Stomach (tissue), 9 donors: ENCODE measurements around the gene MYCBPAP. TPM values are rescaled to one million over a fixed set of nuclear protein-coding genes. Genes with fewer than 3 reads are reported as not detected.
A peak's percentile ranks its signal among the peaks of the same experiment; 100 is the strongest.

Experiments
- DNase-seq, 2 donors: peaks; one replicate each; pipeline versions ENCODE4 v3.0.0 to v3.0.0-alpha.2; 2013 to 2019
- H3K27ac ChIP-seq, 5 donors: fragments of 200-600 bp in 4 of 5; sonication (generic) in 4 of 5; one replicate each; pipeline ENCODE4 v1.5.1; 2013 to 2019; ENCODE audit warnings: mild to moderate bottlenecking in 1 of 5, moderate library complexity in 1 of 5
- H3K27me3 ChIP-seq, 3 donors: fragments of 200-600 bp; sonication (generic); one replicate each; pipeline ENCODE4 v1.5.1; 2017 to 2019; ENCODE audit warnings: mixed run types in 1 of 3
- H3K36me3 ChIP-seq, 4 donors: fragments of 200-600 bp; sonication (generic); 1 replicate in 3 of 4; 2 replicates in 1 of 4; pipeline ENCODE4 v1.5.1; 2016 to 2019
- H3K4me1 ChIP-seq, 4 donors: fragments of 200-600 bp; sonication (generic); one replicate each; pipeline ENCODE4 v1.5.1; 2016 to 2019
- H3K4me3 ChIP-seq, 4 donors: fragments of 200-600 bp; sonication (generic) in 3 of 4; one replicate each; pipeline ENCODE4 v1.5.1; 2016 to 2019; ENCODE audit warnings: mild to moderate bottlenecking in 1 of 4
- H3K9me3 ChIP-seq, 4 donors: fragments of 200-600 bp; sonication (generic); one replicate each; pipeline ENCODE4 v1.5.1; 2016 to 2019
- EP300 ChIP-seq: sonication (generic); formaldehyde crosslinking; IDR thresholded peaks from one replicate; pipeline ENCODE4 v1.6.1; 2017; ENCODE audit warnings: antibody characterized with exemption
- POLR2A ChIP-seq, 4 donors: fragments of 450-650 bp; IDR thresholded peaks; one replicate each; pipeline ENCODE4 v1.6.1; 2016; ENCODE audit warnings: antibody characterized with exemption in 4 of 4, control low read depth in 2 of 4, mild to moderate bottlenecking in 1 of 4, moderate library complexity in 1 of 4
- POLR2AphosphoS5 ChIP-seq, 3 donors: sonication (generic); formaldehyde crosslinking; IDR thresholded peaks; one replicate each; pipeline ENCODE4 v1.6.1; 2016; ENCODE audit warnings: antibody characterized with exemption in 3 of 3
- WGBS, 5 donors: extraction: QIAGEN DNeasy Blood & Tissue Kit in 3 of 5; methylation state at CpG; one replicate each; pipeline versions ENCODE4 v1.1.5 to v1.1.7; 2013 to 2018; 5-methylcytosine and 5-hydroxymethylcytosine counted together
- intact Hi-C: fragments of 100-400 bp; cut with DNase I; formaldehyde crosslinking; loops from one replicate; pipeline ENCODE4 v1.15.1; 2023; ENCODE audit warnings: low total_unique reads
- polyA plus RNA-seq, 3 donors: library from polyadenylated mRNA; stranded (reverse); fragments of 200-250 nt; gene quantifications; one replicate each; pipeline ENCODE4 v1.2.3, GENCODE V29; 2013
- total RNA-seq, 5 donors: library from RNA; depleted of rRNA; stranded (reverse); fragments of >200 nt; gene quantifications; one replicate each; pipeline versions ENCODE4 v1.1.0 to v1.2.3, GENCODE V29; 2014 to 2016
- TF ChIP-seq, protein P1 (sequence below), 7 experiments: fragments of 450-650 bp in 4 of 7; fragments of 200-600 bp in 3 of 7; sonication (generic) in 3 of 7; IDR thresholded peaks; one replicate each; pipeline ENCODE4 v1.5.1; 2016 to 2019; ENCODE audit warnings: antibody characterized with exemption in 7 of 7, control low read depth in 2 of 7, mild to moderate bottlenecking in 1 of 7
- donor health status: healthy with polysubstance abuse.
- donor health status: Bipolar disorder and iron deficiency.
- donor health status: healthy.

Gene MYCBPAP
- total and polyA plus RNA-seq, 8 donors, result 0.25 to 2.7 (median 1.1) TPM; not detected in 3

GRCh38 chr17:50561746-50562141 lies 53.5 kb downstream of the MYCBPAP start:
- 1 to 4% (median 2%) methylated on average over 15 to 27 of the region's 27 CpGs for WGBS, 5 donors
- no peaks in the 10 kb centered on the region for H3K36me3 ChIP-seq
- no peak overlapping the region for H3K27ac ChIP-seq
- no peaks in the 10 kb centered on the region for H3K9me3 ChIP-seq
- peaks cover 6 to 97% (median 63%) of the 10 kb centered on the region in 3 donors for H3K27me3 ChIP-seq
- intact Hi-C loops, result no loop called here
- peaks cover 49 to 75% (median 58%) of the 10 kb centered on the region in 4 donors for H3K4me1 ChIP-seq
- no peak for TF ChIP-seq EP300
- TF ChIP-seq POLR2AphosphoS5 (IDR thresholded peaks at IDR 0.05), result no peak
- TF ChIP-seq, protein P1, sequence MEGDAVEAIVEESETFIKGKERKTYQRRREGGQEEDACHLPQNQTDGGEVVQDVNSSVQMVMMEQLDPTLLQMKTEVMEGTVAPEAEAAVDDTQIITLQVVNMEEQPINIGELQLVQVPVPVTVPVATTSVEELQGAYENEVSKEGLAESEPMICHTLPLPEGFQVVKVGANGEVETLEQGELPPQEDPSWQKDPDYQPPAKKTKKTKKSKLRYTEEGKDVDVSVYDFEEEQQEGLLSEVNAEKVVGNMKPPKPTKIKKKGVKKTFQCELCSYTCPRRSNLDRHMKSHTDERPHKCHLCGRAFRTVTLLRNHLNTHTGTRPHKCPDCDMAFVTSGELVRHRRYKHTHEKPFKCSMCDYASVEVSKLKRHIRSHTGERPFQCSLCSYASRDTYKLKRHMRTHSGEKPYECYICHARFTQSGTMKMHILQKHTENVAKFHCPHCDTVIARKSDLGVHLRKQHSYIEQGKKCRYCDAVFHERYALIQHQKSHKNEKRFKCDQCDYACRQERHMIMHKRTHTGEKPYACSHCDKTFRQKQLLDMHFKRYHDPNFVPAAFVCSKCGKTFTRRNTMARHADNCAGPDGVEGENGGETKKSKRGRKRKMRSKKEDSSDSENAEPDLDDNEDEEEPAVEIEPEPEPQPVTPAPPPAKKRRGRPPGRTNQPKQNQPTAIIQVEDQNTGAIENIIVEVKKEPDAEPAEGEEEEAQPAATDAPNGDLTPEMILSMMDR (IDR thresholded peaks at IDR 0.05), result no peak
- TF ChIP-seq POLR2A (IDR thresholded peaks at IDR 0.05), result no peak
- no peak for DNase-seq
- H3K4me3 ChIP-seq, result peak overlapping the region; percentile 55 to 76 (median 58)

DNA sequence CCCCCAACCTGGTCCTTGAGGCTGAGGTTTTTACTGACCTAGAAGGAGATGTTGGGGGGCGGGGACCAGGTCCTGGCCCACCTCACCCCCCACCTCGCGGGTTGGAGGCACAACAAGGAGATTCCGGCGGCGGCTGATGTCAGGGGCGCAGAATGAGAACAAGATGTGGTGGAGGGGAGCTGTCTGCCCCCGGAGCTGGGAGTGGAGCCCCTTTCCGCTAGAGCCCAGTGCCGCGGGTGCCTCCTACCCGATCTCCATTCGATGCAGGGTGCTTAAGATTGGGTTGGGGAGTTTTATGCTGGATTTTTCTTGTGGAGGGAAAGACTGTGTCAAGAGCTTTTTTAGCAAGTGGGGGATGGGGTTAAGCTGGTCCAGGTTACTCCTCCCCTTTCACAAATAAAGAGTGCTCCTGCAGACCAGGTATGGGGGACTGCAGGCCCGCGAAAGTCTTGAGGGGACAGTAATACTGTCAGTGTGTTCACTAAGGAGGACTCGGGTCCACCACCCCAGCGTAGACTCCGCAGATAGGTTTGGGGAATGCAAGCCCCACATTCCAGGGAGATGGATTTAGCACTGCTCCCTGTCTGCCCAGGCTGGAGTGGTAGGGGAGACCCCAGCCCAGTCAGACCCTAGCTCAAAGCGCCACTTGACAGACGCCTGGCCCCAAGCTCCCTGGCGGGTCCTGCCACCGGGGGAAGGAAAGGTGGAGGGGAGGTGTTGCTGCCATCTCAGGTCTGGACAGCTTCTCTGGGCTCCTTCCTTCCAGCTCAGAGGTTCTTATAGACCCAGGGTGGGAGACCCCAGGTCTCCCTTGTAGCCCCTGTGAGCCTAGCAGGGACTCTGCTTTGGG lies 54.2 kb downstream of the MYCBPAP start:
- TF ChIP-seq, protein P1 (IDR thresholded peaks at IDR 0.05), result no peak
- no peak for TF ChIP-seq POLR2A (IDR thresholded peaks at IDR 0.05)
- TF ChIP-seq POLR2AphosphoS5 (IDR thresholded peaks at IDR 0.05), result no peak
- TF ChIP-seq EP300, result no peak
- Histone ChIP-seq H3K36me3 (no peaks in the 10 kb centered on the region), H3K4me3 (peak overlapping the region in 1 of 4 donors; percentile 55), H3K27me3 (peaks cover 6 to 100% (median 63%) of the 10 kb centered on the region in 3 donors), H3K27ac (no peak overlapping the region), H3K9me3 (no peaks in the 10 kb centered on the region), H3K4me1 (peaks cover 49 to 68% (median 58%) of the 10 kb centered on the region in 4 donors)
- intact Hi-C loops, result no loop called here
- DNase-seq, result no peak
- 18 to 33% (median 24%) methylated on average over 19 to 22 of the region's 22 CpGs for WGBS, 5 donors

GRCh38 chr17:50563092-50563511 lies 54.9 kb downstream of the MYCBPAP start:
- Histone ChIP-seq H3K36me3 (no peaks in the 10 kb centered on the region), H3K27ac (no peak overlapping the region), H3K4me1 (peaks cover 49 to 66% (median 58%) of the 10 kb centered on the region in 4 donors), H3K4me3 (no peak overlapping the region), H3K9me3 (no peaks in the 10 kb centered on the region), H3K27me3 (peaks cover 6 to 100% (median 63%) of the 10 kb centered on the region in 3 donors)
- no peak for TF ChIP-seq EP300
- TF ChIP-seq POLR2AphosphoS5 (IDR thresholded peaks at IDR 0.05), result no peak
- TF ChIP-seq, protein P1 (IDR thresholded peaks at IDR 0.05), result no peak
- TF ChIP-seq POLR2A (IDR thresholded peaks at IDR 0.05), result no peak
- intact Hi-C loops, result no loop called here
- no peak for DNase-seq
- WGBS, 5 donors, result 63 to 82% (median 80%) methylated on average over 4 of the region's 4 CpGs

- Histone ChIP-seq H3K4me1 (peaks cover 35 to 48% (median 43%) of the 10 kb centered on the region in 4 donors), H3K4me3 (peak overlapping the region in 1 of 4 donors; percentile 3), H3K27ac (peak overlapping the region in 3 of 5 donors; percentile 39 to 47 (median 46)), H3K9me3 (no peaks in the 10 kb centered on the region), H3K36me3 (no peaks in the 10 kb centered on the region), H3K27me3 (peaks cover 6 to 82% (median 47%) of the 10 kb centered on the region in 3 donors)
- TF ChIP-seq, protein P1 (IDR thresholded peaks at IDR 0.05), result no peak
- TF ChIP-seq POLR2AphosphoS5 (IDR thresholded peaks at IDR 0.05) (peak in 1 of 3 donors; percentile 32), POLR2A (IDR thresholded peaks at IDR 0.05) (no peak), EP300 (no peak)
- peak in 1 of 2 donors; percentile 90 for DNase-seq
- intact Hi-C loops, result no loop called here
- 21 to 26% (median 22%) methylated on average over 18 to 19 of the region's 19 CpGs for WGBS, 5 donors
Measured at GRCh38 chr17:50564916-50565315, 56.7 kb downstream of the MYCBPAP start.
